GM18861 (cell line): ENCODE data around the gene RHOBTB1.

Experiments used
- ATAC-seq: cut with Tn5 transposase; IDR thresholded peaks from one replicate; pipeline ENCODE4 v1.9.1; 2021; ENCODE audit not compliant: unreplicated experiment

RHOBTB1 gene

DNA sequence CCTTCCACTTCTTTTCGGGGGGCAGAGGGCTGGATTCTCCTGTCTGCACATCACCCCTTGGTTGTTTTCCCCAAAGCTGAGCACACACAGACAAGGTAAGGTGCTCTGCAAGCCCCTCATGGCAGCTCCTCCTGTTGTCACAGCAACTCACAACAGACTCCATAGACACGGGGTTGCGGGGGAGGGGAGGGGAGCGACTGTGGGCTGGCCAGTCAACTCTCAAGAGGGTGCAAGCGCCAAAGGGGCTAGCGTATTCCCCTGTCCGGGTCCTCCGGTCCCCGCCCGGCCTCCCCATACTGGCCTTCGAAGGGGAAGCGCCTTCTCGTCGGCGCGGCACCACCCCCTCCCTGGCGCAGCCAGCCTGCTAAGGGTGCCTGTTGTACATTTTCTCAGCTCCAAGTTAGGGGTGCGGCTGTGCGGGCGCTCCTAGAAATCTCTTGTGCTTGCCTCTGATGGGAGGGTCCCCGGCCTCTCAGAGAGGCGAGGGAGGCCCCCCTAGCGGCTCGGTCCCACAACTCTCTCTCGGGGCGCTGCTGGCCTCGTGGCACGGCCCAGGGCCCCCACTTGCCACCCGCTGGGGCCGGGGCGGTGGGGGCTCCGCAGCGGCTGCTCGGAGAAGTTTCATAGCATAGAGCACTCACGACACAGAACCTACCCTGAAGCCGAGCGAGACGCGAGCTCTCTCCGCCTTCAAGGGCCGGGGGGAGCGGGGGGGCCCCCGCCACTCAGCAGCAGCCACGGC lies 498 bp downstream of the RHOBTB1 start:
- peak; percentile 22 for ATAC-seq

DNA sequence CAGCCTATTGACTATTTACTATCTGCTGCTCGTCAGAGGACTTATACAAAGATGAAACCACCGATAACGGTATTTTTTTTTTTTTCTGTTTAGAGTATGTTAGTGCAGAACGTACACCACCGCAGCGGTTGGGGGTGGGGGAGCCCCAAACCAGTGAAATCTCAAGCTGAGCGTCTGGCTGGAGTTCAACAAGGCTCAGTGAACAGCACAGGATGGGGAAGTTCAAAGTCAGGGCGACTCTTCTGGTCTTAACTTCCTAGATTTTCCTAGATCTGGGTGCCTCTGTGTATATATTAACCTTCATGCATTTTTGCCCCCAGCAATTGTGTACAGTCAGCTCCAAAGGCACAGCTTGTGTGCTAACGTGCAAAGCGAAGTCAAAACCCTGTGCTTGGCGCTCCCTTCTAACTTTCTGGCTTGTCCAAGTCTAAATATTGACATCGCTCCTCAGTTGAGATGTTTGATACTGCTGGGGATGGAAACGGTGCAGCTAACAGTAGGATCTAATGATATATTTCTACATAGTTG lies 1.1 kb downstream of the RHOBTB1 start:
- ATAC-seq = peak; percentile 44

DNA sequence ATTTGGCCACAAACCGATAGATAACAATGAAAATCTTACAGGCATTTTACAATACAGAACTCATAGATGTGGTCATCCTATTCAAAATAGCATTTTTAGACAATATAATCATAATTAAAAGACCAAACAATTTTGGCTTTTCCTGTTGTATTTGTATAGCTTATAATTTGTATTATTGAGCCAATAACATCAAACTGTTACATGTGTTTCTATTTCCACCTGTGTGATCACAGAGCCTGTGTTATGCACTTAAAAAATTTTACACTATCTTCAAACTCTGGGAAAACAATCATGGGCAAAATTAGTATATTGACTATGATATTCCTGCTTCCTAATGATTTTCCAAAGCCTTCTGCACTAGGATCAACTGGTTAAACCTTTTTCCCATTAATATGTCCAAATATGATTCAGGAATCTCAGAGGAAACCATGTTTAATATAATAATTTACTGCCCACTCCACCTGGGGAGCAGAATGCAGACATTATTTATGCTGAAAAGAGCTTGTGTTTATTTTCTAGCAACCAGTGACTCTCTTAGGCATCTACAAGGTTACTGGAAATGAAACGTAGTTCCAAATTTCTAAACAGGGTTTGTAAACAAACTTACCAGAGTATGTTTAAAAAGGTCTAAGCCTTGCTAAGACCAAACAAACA lies 1.7 kb downstream of the RHOBTB1 start:
- ATAC-seq = no peak

DNA sequence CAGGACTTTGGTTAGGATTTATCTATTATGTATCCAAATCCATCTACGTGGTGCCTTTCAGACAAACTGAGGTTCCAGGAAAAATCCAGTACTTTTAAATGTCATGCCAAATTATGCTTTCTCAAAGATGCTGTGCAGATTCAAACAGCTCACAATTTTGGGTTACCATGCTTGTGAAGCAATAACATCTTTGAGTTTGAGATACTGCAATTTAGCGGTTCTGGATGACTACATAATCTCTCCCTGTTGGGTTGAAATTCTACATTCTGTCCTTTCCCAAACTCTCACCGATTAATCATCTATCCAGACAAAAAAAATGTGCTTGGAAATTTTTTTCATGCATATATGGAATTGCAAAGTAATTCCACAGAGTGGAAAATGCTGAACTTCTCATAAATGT lies 3.5 kb downstream of the RHOBTB1 start:
- no peak for ATAC-seq

DNA sequence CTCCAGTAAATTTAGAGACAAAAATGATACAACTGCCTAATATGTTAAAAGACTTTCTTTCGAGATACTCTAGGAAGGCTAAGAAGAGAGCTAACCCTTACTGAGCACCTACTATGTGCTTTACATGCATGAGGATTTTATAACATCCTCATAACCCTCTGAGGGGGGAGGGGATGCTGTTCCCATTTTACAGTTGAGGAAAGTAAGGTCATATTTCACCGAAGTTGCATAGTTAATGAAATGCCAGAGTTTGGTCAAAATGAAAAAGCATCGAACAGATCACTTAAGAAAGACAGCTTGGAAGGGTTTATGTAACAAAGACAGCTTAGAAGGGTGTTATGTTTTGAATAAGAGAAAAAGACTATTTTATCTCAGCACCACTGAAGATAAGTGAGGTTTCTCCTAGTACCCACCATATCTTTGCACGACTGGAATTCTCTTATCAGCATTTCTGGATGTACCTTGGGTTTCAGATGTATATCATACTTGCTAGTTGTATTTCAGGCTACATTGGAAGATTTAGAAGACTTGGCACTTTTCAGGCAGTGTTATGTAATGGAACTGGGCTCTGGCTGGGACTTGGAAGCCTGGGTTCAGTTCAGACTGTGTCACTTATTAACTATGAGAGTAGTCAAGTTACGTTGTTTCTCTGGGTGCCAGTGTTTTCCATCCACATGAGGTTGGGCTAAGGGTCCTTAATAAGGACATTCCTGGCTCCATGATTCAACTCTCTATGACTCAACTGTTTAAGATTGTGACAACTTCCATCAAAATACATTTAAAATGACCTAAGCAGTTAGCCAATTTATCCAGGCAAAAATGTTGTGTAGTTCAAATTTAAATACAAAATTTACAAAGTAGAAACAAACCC lies 6.0 kb downstream of the RHOBTB1 start:
- ATAC-seq = no peak

DNA sequence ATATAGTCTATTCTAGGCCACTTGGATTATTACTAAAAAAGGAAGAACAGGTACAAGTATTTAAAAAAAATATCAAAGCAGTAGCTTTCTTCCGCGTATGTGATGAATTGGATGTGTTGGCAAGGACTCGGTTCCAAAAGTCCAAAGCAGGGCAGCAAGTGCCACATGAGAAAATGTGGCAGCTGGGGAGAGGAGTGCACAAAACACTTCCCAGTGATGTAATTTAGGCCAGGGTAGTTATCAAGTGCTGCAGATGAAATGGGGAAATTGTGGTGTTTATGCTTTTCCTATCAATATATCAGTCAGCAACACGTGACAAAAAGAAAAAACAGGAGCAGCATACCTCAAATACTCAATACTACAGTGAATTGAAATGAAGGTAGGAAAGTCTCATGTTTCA lies 7.0 kb downstream of the RHOBTB1 start:
- no peak for ATAC-seq

DNA sequence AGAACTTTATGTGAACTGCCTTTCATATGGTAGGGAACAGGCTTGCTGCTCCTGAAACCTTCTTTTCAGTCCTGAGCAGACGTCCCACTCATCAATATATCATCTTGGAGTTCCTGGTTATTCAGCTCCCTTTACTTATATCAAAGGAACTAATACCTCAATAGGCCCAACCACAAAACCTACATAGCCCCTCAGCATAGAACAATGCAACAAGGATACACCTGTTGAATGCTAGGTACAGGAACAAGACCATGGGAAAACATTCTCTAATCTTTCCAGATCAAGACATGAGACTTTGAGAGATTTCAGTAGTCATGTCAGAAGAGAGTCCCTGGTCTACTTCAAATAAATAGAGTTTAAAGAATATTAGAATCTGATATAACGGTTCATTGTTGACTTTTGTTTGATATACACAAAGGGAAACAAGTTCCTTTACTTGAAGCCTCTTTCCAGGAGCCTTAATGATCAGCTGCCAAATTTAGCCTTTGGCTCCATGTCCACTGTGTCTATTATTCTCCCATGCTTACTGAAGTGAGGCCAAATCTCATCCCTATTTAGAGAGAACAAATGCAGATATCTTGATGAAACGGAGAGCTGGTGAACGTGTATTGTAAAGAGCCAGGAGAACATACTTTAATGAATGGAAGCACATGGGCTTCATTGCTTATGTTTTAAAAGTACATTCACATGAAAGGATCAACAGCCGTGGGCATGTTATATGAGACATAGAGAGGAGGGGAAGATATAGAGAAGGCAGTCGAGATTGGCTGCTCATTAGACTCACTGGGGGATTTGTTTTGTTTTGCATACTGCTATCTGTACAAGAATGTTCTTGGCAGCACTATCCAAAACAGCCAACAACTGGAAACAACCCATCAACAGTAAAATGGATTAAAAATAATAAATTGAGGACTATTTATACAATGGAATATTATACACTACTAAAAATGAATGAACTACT lies 9.5 kb downstream of the RHOBTB1 start:
- no peak for ATAC-seq

DNA sequence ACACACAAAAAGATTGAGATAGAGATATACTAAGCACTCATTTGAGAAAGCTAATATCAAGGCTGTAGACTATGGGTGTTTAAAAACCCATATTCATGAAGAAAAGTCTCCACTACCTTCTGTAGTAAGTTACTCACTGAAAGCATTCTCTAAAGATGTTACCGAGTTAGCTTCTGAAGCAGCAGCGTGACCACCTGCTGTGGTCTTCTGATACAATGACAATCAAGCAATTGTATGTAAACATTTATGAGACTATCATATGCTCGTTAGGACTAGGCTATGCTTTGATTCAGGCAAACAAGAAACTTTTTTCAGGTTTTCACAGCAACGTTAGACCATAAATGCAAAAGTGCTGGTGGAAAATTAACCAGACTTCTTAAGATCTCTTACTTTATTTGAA lies 11.2 kb downstream of the RHOBTB1 start:
- ATAC-seq = no peak

DNA sequence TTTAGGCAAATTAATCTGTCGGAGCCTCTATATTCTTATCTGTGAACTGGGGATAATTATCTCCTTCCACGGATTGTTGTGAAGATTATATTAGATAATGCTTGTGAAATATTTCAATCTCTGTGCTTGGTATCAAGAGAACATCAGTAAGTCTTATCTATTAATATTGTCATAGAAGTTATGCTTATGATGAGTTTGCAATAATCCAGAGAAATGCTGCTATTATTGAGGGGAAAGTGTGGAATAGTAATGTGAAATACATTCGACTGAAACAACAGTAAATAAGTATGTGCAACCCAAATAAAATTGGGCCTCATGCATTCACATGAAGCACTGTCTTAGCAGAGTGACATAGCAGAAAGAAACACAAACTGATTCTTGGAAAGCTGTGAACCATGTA lies 13.7 kb downstream of the RHOBTB1 start:
- ATAC-seq = no peak

DNA sequence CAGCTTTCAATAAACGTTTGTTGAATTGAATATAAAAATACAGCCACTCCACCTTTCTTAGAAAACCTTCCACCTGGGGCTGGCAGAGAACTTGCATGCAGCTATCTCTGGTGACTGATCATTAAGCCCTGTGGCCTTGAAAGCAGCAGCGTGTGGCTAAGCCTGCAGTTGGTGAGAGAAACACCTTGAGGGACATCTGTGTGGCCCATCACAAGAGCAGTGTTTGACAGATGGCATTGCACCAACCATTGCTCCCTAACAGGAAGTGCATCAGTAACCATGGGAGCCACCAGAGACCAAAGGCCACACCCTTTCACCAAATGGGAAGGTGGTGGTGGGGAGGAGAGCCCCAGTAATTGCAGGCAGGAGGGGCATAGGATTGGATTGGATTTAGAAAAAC lies 22.4 kb downstream of the RHOBTB1 start:
- no peak for ATAC-seq

DNA sequence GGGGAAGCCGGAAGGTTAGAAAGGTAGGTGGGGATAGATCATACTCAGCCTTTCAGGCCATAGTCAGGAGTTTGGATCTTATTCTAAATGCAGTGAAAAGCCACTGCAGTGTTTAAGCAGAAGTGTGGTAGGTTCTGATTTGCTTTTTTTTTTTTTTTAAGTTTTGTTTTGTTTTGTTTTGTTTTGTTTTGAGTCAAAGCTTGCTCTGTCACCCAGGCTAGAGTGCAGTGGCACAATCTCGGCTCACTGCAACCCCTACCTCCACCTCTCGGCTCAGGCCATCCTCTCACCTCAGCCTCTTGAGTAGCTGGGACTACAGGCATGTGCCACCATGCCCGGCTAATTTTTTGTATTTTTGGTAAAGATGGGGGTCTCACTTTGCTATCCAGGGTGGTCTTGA lies 23.5 kb downstream of the RHOBTB1 start:
- no peak for ATAC-seq

DNA sequence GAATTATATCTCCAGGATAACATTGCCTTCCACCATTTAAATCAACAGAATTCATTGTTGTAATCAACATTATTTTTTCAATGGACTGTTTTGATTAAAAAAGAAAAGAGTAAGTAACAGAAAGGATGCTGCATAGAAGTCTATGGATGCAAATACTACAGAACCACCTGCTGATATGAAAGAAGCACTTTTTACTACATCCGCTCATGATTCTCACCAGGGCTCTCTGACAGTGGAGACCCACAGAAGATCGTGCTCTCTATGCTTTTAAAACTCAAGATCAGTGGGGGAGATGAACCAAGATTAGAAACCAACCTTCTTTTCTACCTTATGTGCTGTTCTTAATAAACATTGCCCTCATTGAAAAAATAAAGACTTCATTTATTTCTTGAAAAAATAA lies 24.4 kb downstream of the RHOBTB1 start:
- no peak for ATAC-seq

DNA sequence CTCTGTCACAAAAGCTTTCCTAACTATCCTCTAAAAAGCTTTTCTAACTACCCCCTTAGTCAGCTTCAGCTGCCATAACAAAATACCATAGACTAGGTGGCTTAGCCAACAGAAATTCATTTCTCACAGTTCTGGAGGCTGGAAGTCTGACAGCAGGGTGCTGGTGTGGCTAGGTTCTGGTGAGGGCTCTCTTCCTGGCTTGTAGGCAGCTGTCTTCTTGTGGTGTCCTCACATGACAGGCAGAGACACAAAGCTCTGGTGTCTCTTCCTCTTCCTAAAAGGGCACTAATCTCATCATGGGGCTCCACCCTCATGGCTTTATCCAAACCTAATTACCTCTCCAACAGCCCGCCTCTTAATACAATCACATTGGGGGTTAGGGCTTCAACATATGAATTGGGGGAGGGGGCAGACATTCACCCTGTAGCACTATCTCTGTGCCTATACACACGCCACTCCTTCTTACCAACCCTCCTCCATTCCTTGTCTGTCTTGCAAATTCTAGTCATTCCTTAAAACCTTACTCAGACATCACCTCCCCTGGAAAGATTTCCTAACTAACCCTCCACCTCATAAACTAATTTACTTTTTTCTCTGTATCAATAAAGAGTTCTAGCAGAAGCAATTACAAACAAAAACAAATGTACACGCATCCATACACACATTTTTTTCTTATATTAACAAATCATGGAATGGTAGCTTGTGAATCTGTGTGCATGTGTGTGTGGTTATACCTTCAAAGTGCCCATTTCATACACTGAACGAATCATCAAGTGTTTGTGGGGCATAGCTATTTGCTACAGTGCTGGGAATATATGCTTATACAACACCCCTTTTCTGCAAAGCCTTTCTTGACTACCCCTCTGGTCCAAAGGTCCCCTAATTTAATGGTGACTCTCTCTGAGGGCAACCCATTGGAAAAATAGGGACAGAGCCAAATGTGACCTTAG lies 26.4 kb downstream of the RHOBTB1 start:
- ATAC-seq = no peak

DNA sequence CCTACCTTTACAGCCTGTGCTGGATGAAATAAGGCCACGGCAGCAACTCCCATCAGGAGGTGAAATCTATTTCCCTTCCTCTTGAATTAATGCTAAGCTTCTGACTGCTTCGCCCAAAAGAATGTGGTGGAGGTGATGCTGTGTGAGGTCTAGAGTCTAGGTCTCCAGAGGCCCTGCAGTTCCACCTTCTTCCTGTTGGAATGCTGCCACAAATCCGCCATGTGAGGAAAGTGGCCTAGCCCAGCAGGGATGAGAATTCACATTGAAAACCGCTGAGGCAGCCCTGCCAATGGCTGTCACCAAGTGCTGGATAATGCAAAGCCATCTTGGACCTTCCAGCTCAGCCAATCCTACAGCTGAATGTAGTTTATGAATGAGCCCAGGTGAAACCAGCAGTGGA lies 28.0 kb downstream of the RHOBTB1 start:
- ATAC-seq = no peak

DNA sequence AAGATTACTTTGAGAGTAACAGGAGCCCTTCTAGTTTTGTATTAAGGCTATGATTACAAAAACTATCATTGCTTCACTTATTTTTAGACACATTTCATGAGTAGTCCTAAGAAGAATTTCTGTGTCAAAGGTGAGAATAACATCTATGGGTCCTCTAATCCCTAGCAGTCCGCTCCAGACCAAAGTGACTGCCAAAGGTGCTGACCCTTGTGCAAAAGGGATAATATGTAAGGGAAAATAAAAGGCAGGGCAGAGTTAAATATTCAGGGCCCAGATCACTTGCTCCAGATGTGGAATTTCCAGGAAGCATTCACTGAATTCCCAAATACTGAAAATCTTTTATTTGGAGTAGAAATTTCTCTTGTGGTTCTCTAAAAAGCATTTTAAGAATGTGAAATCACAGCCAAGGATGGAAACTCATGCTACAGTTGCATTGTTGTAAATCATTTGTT lies 29.3 kb downstream of the RHOBTB1 start:
- ATAC-seq = no peak

DNA sequence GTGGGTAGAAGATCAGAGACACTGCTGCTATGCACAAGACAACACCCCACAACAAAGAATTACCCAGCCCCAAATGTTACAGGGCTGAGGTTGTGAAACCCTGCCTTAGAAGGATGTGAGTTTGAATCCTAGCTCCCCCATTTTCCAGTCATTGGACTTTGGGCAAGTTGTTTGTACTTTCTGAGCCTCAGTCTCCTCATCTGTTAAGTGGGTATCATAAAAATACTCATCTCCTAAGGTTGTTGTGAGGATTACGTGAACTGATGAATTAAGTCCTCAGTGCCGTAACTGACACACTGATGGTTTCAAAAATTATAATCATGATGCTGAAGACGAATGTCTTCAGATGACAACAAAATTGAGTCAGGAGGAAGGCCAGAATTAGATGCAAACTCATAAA lies 30.3 kb downstream of the RHOBTB1 start:
- no peak for ATAC-seq

DNA sequence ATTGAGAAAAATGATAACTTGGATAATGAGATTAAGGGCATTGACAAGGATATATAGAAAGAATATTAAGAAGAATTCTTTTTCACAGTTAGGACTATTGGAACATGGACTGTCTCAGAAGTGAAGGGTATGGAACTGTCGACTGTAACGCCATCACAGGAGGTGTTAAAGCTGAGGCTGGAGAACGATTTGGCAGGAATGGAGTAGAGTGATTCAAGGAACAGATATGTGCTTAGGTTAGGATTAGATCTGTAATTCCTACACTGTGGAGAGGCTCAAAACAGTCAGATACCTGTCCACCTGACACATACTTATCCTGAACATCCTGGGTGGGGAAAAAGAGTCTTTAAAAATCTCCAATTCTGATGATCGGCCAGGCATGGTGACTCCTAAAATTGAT lies 30.9 kb downstream of the RHOBTB1 start:
- ATAC-seq = no peak

DNA sequence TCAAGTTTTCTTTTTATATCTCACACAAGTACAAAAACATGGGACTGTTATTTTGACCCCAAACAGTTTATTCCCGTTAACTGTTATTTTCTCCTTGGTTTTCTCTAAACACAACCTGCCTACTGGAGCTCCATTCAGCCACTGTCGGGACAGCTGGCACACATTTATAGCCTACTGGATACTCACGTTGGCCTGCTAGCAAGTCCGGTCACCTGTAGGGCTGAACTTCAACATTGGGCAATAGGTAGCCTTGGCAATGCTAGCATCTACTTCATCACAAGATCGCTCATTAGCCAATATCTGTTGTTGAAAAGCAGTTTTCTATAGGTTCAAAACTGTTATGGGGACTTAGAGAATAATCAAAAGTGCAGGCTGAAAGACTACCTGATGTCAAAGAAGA lies 32.3 kb downstream of the RHOBTB1 start:
- no peak for ATAC-seq

DNA sequence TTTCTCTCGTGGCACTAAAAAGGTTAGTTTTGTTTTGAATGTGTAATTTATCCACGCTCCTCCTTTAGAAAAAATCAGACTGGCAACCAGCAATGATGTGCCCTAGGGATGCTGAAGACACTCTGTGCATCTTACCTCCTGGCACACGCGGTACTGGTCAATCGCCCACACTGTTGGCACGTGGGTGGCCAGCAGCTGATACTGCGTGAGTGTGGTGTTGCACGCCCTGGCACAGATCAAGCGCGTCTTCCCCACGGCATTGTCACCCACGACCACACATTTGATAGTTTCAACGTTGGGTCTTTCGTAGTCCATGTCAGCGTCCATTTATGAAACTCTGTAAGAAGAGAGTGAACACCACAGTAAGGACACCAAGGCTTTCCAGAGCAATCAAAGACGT lies 32.8 kb downstream of the RHOBTB1 start:
- ATAC-seq = no peak
